Measurements from ENCODE around the gene IFI27L2.

The IFI27L2 gene

GRCh38 chr14:94138251-94138650, 8.8 kb upstream of the IFI27L2 start:
- peaks cover 10% of the 10 kb centered on the region for H3K9me3 Mint-ChIP-seq (ENCODE audit: low read depth)
- H3K27ac Mint-ChIP-seq = no peak overlapping the region

DNA sequence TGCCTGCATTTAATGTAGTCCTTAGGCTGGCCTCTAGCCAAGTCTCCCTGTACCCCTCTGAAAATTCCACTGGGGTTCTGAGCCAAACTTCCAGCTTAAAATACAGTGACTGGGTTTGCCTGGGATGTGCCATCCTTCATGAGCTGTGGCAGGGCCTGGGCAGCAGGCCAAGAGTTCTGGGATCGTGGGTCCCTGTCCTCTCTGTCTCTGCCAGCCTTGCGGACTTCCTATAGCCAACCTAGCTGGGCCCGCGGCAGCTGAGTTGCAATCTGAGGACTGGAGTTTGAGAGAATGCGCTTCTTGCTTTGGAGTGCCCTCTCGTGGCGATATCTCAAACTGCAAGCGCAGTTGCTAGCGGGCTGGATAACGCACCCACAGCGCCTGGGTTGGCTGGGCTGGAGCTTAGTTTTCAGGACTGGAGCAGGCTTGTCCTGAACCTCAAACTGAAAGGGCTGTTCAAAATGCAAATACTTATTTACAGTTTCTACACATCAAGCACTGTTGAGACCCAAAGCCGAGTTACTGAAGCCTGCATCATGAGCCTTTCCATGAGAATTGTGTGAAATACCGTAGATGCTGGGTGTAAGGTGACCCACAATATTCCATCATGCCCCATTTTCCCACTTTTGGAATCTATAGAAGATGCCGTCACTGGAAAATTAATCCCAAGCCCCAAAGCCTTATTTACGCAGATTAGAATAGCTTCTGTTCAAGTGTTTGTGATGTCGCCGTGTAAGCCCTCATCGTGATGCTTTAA, 7.3 kb upstream of the IFI27L2 start:
- peaks cover 10% of the 10 kb centered on the region for H3K9me3 Mint-ChIP-seq (ENCODE audit: low read depth)
- peaks cover 3% of the 10 kb centered on the region for H3K4me1 Mint-ChIP-seq (ENCODE audit: low read depth)
- no peak overlapping the region for H3K27ac Mint-ChIP-seq
- H3K4me3 Mint-ChIP-seq = no peak overlapping the region
- H3K36me3 Mint-ChIP-seq = no peaks in the 10 kb centered on the region
- H3K27me3 Mint-ChIP-seq = peaks cover 2% of the 10 kb centered on the region

More at GRCh38 chr14:94138251-94138650, 8.8 kb upstream of the IFI27L2 start:
- H3K4me3 Mint-ChIP-seq = no peak overlapping the region
- H3K36me3 Mint-ChIP-seq = no peaks in the 10 kb centered on the region
- peaks cover 3% of the 10 kb centered on the region for H3K4me1 Mint-ChIP-seq (ENCODE audit: low read depth)
- H3K27me3 Mint-ChIP-seq = peaks cover 2% of the 10 kb centered on the region

DNA sequence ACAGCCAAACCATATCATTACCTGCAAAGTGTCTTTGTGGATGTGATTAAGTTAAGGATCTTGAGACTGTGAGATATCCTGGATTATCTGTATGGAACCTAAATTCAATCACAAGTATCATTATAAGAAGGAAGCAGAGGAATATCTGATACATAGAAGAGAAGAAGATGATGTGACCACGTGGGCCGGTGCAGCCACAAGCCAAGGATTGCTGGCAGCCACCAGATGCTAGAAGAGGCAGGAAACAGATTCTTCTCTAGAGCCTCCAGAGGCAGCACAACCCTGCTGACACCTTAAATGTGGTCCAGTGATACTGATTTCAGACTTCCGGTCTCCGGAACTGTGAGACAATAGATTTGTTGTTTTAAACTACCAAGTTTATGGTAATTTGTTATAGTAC, 6.1 kb upstream of the IFI27L2 start:
- H3K9me3 Mint-ChIP-seq (ENCODE audit: low read depth) = peaks cover 10% of the 10 kb centered on the region
- no peaks in the 10 kb centered on the region for H3K36me3 Mint-ChIP-seq
- peaks cover 2% of the 10 kb centered on the region for H3K27me3 Mint-ChIP-seq

GRCh38 chr14:94132285-94132887, 3.0 kb upstream of the IFI27L2 start:
- H3K4me1 Mint-ChIP-seq (ENCODE audit: low read depth) = peaks cover 19% of the 10 kb centered on the region

More for the DNA sequence above, 6.1 kb upstream of the IFI27L2 start:
- Mint-ChIP-seq H3K4me3 (no peak overlapping the region), H3K4me1 (ENCODE audit: low read depth) (peaks cover 3% of the 10 kb centered on the region), H3K27ac (no peak overlapping the region)

GRCh38 chr14:94129758-94130414, 482 bp upstream of the IFI27L2 start:
- Mint-ChIP-seq H3K27me3 (no peaks in the 10 kb centered on the region), H3K4me1 (ENCODE audit: low read depth) (peaks cover 16% of the 10 kb centered on the region), H3K4me3 (peak overlapping the region; percentile 91), H3K36me3 (no peaks in the 10 kb centered on the region), H3K9me3 (ENCODE audit: low read depth) (peaks cover under 1% of the 10 kb centered on the region), H3K27ac (no peak overlapping the region)

More at GRCh38 chr14:94132285-94132887, 3.0 kb upstream of the IFI27L2 start:
- Mint-ChIP-seq H3K27ac (no peak overlapping the region), H3K4me3 (no peak overlapping the region), H3K9me3 (ENCODE audit: low read depth) (peaks cover 10% of the 10 kb centered on the region), H3K27me3 (peaks cover 2% of the 10 kb centered on the region), H3K36me3 (no peaks in the 10 kb centered on the region)

GRCh38 chr14:94128216-94128839, 1.1 kb downstream of the IFI27L2 start:
- Mint-ChIP-seq H3K9me3 (ENCODE audit: low read depth) (no peaks in the 10 kb centered on the region), H3K4me3 (peak overlapping the region; percentile 91), H3K36me3 (no peaks in the 10 kb centered on the region), H3K4me1 (ENCODE audit: low read depth) (peaks cover 16% of the 10 kb centered on the region), H3K27me3 (no peaks in the 10 kb centered on the region), H3K27ac (no peak overlapping the region)

DNA sequence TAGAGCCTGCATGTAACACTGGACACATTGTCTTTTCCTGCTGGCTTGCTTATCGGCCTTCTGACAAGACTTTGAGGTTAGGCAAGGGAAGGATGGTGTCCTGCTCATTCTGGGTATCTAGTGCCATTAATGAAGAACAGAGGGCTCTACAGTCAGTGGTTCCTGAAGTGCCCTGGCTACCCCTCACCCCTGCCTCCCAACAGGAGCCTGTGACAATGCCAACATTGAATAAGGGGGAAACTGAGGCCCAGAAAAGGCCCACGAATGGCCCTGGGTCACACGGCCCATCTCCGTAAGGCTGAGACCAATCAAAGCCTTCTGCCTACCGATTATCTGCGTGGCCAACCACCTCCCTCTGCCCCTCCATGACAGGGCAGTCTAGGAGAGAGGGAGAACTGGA, 2.1 kb downstream of the IFI27L2 start:
- Mint-ChIP-seq H3K36me3 (no peaks in the 10 kb centered on the region), H3K27ac (no peak overlapping the region), H3K27me3 (no peaks in the 10 kb centered on the region), H3K4me1 (ENCODE audit: low read depth) (peaks cover 16% of the 10 kb centered on the region), H3K4me3 (no peak overlapping the region), H3K9me3 (ENCODE audit: low read depth) (no peaks in the 10 kb centered on the region)

- H3K36me3 Mint-ChIP-seq = no peaks in the 10 kb centered on the region
- peaks cover 16% of the 10 kb centered on the region for H3K4me1 Mint-ChIP-seq (ENCODE audit: low read depth)
- H3K27me3 Mint-ChIP-seq = no peaks in the 10 kb centered on the region
- no peak overlapping the region for H3K27ac Mint-ChIP-seq
- no peaks in the 10 kb centered on the region for H3K9me3 Mint-ChIP-seq (ENCODE audit: low read depth)
- no peak overlapping the region for H3K4me3 Mint-ChIP-seq
These were observed 2.6 kb downstream of the IFI27L2 start for GRCh38 chr14:94126800-94127199.

GRCh38 chr14:94126419-94126677, 3.1 kb downstream of the IFI27L2 start:
- no peaks in the 10 kb centered on the region for H3K27me3 Mint-ChIP-seq

DNA sequence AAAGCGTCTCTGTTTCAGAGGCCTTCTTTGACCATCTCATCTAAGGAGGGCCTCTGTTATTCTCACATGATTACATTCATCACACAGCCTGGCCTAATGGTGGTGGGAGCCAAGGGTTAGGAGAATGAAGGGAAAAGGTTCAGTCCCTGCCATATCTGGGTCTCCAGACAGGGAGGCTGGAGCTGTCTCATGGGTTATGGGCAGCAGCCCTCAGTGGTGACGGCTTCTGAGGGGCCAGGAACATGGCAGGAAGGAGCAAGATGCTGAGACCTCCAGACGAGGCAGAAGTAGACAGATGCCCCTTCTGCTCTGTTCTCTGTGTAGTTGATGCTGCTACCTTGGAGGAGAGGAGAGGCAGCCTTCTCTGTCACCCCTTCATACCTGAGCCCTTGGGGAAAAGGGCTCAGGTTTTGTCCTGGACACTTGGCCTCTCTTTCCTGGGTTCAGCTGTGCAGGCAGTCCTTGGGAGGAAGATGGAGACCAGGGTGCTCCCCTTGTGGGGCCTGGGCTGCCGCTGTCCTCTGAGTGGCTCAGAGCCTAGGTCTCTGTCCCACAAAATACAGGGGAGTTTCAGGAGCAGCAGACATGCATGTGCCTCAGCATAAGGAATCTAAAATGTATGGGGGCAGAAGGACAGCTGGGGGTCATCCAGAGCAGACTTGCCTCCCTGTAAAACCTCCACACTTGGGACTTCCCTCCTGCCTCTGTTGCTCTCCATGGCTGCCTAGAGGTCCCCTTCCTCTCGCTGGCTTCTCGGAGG, 3.6 kb downstream of the IFI27L2 start:
- H3K27me3 Mint-ChIP-seq = no peaks in the 10 kb centered on the region
- peaks cover 3% of the 10 kb centered on the region for H3K36me3 Mint-ChIP-seq
- peaks cover 16% of the 10 kb centered on the region for H3K4me1 Mint-ChIP-seq (ENCODE audit: low read depth)
- H3K9me3 Mint-ChIP-seq (ENCODE audit: low read depth) = peaks cover 4% of the 10 kb centered on the region
- no peak overlapping the region for H3K4me3 Mint-ChIP-seq
- H3K27ac Mint-ChIP-seq = no peak overlapping the region

More at GRCh38 chr14:94126419-94126677, 3.1 kb downstream of the IFI27L2 start:
- Mint-ChIP-seq H3K36me3 (no peaks in the 10 kb centered on the region), H3K27ac (no peak overlapping the region), H3K4me1 (ENCODE audit: low read depth) (peaks cover 16% of the 10 kb centered on the region), H3K4me3 (no peak overlapping the region), H3K9me3 (ENCODE audit: low read depth) (no peaks in the 10 kb centered on the region)

DNA sequence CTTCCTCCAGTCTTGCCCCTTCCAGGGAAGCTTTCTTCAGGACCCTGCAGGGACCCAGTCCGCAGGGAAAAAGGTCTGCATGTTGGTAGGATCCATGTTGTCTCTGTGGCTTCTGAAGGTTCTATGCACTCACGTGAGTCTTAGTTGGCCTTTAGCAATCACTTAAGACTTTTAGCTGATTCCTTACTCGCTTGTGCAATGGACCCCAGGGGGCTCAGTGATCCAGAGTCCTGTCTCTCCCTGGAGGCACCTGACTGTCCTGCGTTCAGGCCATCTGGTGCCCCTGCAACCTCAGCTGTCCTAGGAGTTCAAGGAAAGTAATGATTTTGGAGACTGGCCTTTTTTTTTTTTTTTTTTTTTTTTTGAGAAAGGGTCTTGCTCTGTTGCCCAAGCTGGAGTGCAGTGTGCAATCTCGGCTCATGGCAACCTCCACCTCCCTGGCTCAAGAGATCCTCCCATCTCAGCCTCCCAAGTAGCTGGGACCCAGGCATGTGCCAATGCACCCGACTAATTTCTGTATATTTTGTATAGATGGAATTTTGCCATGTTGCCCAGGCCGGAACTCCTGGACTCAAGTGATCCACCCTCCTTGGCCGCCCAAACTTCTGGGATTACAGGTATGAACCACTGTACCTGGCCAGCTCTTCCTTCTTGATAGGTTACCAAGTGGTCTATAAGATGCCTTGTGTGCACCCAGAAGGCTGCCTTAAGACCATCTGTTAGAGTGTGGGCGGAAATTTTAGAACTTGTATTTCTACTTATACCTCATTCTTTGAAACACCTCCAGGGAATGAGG, 4.6 kb downstream of the IFI27L2 start:
- Mint-ChIP-seq H3K4me1 (ENCODE audit: low read depth) (peaks cover 10% of the 10 kb centered on the region), H3K27ac (no peak overlapping the region), H3K27me3 (no peaks in the 10 kb centered on the region), H3K9me3 (ENCODE audit: low read depth) (peaks cover 4% of the 10 kb centered on the region), H3K36me3 (peaks cover 7% of the 10 kb centered on the region), H3K4me3 (no peak overlapping the region)

GRCh38 chr14:94123868-94124267, 5.5 kb downstream of the IFI27L2 start:
- H3K9me3 Mint-ChIP-seq (ENCODE audit: low read depth) = peaks cover 8% of the 10 kb centered on the region
- H3K27ac Mint-ChIP-seq = no peak overlapping the region
- H3K27me3 Mint-ChIP-seq = no peaks in the 10 kb centered on the region
- H3K36me3 Mint-ChIP-seq = peaks cover 11% of the 10 kb centered on the region
- peaks cover 5% of the 10 kb centered on the region for H3K4me1 Mint-ChIP-seq (ENCODE audit: low read depth)
- H3K4me3 Mint-ChIP-seq = no peak overlapping the region

GRCh38 chr14:94123296-94123695, 6.1 kb downstream of the IFI27L2 start:
- H3K27ac Mint-ChIP-seq = no peak overlapping the region
- H3K4me1 Mint-ChIP-seq (ENCODE audit: low read depth) = no peaks in the 10 kb centered on the region
- H3K36me3 Mint-ChIP-seq = peaks cover 11% of the 10 kb centered on the region
- peaks cover 8% of the 10 kb centered on the region for H3K9me3 Mint-ChIP-seq (ENCODE audit: low read depth)
- no peaks in the 10 kb centered on the region for H3K27me3 Mint-ChIP-seq
- H3K4me3 Mint-ChIP-seq = no peak overlapping the region

DNA sequence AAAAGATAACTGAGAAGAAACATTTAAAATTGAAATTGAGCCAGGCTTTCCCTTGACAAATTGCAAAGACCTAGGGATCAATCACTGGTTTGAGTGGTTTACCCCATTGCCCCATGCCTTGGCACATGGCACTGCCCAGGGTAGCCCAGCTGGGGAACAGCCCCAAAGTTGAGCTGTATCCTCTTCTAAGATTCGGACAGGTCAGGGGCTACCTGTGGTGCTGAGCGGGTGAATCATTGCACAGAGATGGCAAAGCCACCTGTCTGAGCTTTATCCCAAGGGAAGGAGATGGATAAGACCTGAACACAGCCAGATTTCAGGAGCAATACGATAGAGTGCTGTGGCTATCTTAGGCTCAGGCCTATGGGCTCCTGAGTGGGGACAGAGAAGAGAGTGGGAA, 7.0 kb downstream of the IFI27L2 start:
- no peaks in the 10 kb centered on the region for H3K27me3 Mint-ChIP-seq
- peaks cover 8% of the 10 kb centered on the region for H3K9me3 Mint-ChIP-seq (ENCODE audit: low read depth)
- H3K27ac Mint-ChIP-seq = no peak overlapping the region
- peaks cover 11% of the 10 kb centered on the region for H3K36me3 Mint-ChIP-seq
- no peaks in the 10 kb centered on the region for H3K4me1 Mint-ChIP-seq (ENCODE audit: low read depth)
- no peak overlapping the region for H3K4me3 Mint-ChIP-seq
